ENCODE data around the gene ARHGAP26. TPM values are rescaled to one million over a fixed set of nuclear protein-coding genes. Genes with fewer than 3 reads are reported as not detected.

ARHGAP26 gene
- total and polyA plus RNA-seq, 2 of the 4 experiments (the other 2 are of a cell fraction) = 0.54 to 0.56 TPM

- Histone ChIP-seq H2AFZ (replicated peaks; ENCODE audit: low read length, poor library complexity) (no peak overlapping the region), H2AK9ac (replicated peaks; ENCODE audit: low read depth, low read length, poor library complexity) (no peak overlapping the region), H2BK15ac (ENCODE audit: low read depth, low read length) (0 out of 3 replicates have a peak overlapping the region, but pooled peaks have one; percentile 18), H3K9ac (ENCODE audit: low read depth, low read length) (no peak overlapping the region), H3K14ac (replicated peaks; ENCODE audit: low read depth, low read length) (no peak overlapping the region), H3K27ac (ENCODE audit: insufficient read depth, low read length) (no peak overlapping the region), H3K4me1 (ENCODE audit: control insufficient read depth, insufficient read depth, low read length) (peaks cover 4% of the 10 kb centered on the region), H4K5ac (ENCODE audit: low read depth, low read length) (no peak overlapping the region), H3K27me3 (ENCODE audit: control insufficient read depth, insufficient read depth, low read length) (no peaks in the 10 kb centered on the region), H3K56ac (ENCODE audit: extremely low read depth, insufficient read depth, low read length) (no peak overlapping the region), H3K9me3 (ENCODE audit: control insufficient read depth, insufficient read depth, low read length) (no peaks in the 10 kb centered on the region), H4K91ac (ENCODE audit: insufficient read depth, low read depth, low read length) (no peak overlapping the region), H2AK5ac (ENCODE audit: low read depth, low read length) (no peak overlapping the region), H2BK5ac (ENCODE audit: low read depth, low read length, poor library complexity, severe bottlenecking) (peak overlapping the region; percentile 24), H3K36me3 (ENCODE audit: control insufficient read depth, insufficient read depth, low read length) (no peaks in the 10 kb centered on the region), H2BK20ac (ENCODE audit: low read depth, low read length) (no peak overlapping the region; the same call in 1 of the 2 replicates), H3K4me2 (ENCODE audit: low read depth, low read length) (no peak overlapping the region), H3K79me1 (ENCODE audit: low read depth in 1 of 2, low read length in 2 of 2) (no peaks in the 10 kb centered on the region), H3K23ac (ENCODE audit: low read depth, low read length) (no peak overlapping the region), H3K18ac (ENCODE audit: low read depth, low read length) (no peak overlapping the region), H3K4ac (ENCODE audit: low read depth, low read length) (no peak overlapping the region), H3K9me1 (ENCODE audit: insufficient read depth, low read length) (0 out of 2 replicates have a peak, but pooled peaks cover 5% of the 10 kb centered on the region), H4K20me1 (ENCODE audit: insufficient read depth, low read length) (no peaks in the 10 kb centered on the region), H4K8ac (ENCODE audit: low read depth in 2 of 2, low read length in 2 of 2) (no peak overlapping the region; a peak in 1 of 4 replicates), H2BK120ac (ENCODE audit: low read depth, low read length) (no peak overlapping the region), H3K4me3 (ENCODE audit: insufficient read depth, low read depth, low read length) (no peak overlapping the region)
- intact Hi-C loops (cut with micrococcal nuclease) = loop anchor here (5.0 kb wide), 1 partner anchor 206 kb away; the partner anchor contains the start of gene NR3C1
- WGBS, 2 experiments (ENCODE audit: extremely low coverage in 2 of 2, insufficient read length in 1 of 2) = 100% methylated on average over 1 of the region's 3 CpGs; no CpG with 5 or more reads in 1 of the 2 experiments
- DNase-seq (no peak), ATAC-seq (ENCODE audit: low read depth) (no peak)
- dilution Hi-C loops (cut with HindIII; ENCODE audit: low sequenced_read_pairs, unreplicated experiment) = no loop called here
- ChIA-PET POLR2A (ENCODE audit: unreplicated experiment) (no interaction called here), CTCF (interaction anchor here (0.8 to 1.1 kb wide), 2 partner anchors 11 to 26 kb away, joined by 3 to 4 read pairs; no protein-coding TSS in a partner anchor)
- no TSS peak for BruUV-seq (replicated peaks)
- TF ChIP-seq CTCF (conservative IDR thresholded peaks at IDR 0.05; ENCODE audit: low read depth, low read length) (peak; percentile 30), CHD1 (IDR thresholded peaks at IDR 0.05; ENCODE audit: low read depth, low read length) (no peak), RAD21 (IDR thresholded peaks at IDR 0.05; ENCODE audit: low read length) (peak; percentile 14; the same call in 1 of the 2 replicates), MXI1 (IDR thresholded peaks at IDR 0.05; ENCODE audit: borderline replicate concordance, low read depth, low read length) (no peak)
- in situ Hi-C loops (cut with MboI; ENCODE audit: low sequenced_read_pairs) = no loop called here
These were observed 426.6 kb downstream of the ARHGAP26 start for GRCh38 chr5:143196601-143197259.
